DMS153 (cell line): ENCODE results near the gene MUC22.
"Not testable (repeated sequence)": the region's sequence is repeated elsewhere in the genome, so short reads cannot be mapped to it uniquely, and the experiment has no call there.

Experiments used
- DNase-seq: peaks from one replicate; lab custom pipeline; 2025; lab: John Stamatoyannopoulos, UW

The MUC22 gene

DNA sequence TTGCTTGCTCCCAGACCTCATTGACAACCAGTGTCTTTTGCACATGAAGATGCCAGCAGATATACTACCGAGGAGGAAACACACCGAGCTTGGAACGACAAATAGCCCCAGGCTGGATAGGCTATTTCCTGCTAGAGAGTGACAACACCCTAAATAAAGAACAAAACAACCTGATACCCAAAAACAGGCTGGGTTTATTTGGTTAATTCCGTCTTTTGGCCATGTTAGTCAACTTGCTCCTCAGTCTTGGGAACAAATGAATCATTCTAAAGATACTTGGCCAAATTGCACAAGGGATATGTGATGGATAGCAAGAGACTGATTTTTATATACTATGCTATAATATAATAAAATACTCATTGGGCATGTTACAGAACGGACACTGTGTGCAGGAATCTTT lies 11.5 kb upstream of the MUC22 start:
- DNase-seq, result no peak

DNA sequence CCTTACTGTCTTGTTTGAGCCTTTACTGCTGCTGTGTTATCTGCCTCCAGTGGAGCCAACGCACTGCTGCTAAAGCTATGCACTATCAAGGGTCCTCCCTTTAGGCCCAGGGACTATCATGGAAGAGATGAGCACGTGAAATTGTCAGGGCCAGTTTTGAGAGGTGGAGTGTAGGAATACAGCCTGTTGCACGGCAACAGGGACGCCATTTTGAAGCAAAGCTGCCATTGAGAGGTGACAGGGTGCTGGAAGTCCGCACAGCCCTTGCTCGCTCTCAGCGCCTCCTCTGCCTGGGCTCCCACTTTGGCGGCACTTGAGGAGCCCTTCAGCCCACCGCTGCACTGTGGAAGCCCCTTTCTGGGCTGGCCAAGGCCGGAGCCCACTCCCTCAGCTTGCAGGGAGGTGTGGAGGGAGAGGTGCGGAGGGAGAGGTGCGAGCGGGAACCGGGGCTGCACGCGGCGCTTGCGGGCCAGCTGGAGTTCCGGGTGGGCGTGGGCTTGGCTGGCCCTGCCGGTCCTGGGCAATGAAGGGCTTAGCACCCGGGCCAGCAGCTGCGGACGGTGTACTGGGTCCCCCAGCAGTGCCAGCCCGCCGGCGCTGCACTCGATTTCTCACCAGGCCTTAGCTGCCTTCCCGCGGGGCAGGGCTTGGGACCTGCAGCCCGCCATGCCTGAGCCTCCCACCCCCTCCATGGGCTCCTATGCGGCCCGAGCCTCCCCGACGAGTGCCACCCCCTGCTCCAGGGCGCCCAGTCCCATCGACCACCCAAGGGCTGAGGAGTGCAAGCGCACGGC lies 10.0 kb upstream of the MUC22 start:
- not testable (repeated sequence) for DNase-seq

DNA sequence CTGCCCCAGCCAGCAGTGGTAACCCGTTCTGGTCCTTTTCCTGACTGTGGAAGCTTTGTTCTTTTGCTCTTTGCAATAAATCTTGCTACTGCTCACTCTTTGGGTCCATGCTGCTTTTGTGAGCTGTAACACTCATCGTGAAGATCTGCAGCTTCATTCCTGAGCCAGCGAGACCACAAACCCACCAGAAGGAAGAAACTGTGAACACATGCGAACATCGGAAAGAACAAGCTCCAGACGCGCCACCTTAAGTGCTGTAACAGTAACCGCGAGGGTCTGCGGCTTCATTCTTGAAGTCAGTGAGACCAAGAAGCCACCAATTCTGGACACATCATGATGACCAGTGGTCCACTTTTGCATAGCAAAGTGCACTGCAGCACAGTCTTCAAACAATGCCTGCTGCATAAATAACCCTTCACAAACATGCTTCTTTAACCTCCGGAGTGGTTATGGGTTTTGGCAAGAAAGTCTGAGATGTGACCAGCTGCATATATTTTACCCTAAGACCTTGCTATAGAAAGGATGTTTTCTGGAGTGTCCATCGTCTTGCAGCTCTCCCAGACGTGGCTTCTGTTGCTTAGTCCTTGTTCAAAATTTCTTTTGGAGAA lies 8.9 kb upstream of the MUC22 start:
- DNase-seq, result no peak

DNA sequence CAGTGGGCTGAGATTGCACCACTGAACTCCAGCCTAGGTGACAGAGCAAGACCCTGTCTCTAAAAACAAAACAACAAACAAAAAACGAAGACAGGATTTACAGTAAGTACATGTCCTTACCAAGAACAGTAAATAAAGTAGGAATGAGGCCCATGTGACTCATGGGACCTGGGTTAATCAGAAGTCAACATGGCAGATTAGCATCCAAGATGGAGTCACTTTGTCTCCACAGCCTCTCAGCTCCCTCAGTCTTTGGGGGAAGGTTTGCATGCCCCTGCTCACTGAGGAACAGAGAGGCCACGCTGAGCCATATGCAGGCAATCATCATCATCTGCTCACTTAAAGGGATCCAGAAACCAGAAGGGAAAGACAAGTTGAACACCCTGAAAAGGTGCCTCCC lies 7.8 kb upstream of the MUC22 start:
- no peak for DNase-seq

DNA sequence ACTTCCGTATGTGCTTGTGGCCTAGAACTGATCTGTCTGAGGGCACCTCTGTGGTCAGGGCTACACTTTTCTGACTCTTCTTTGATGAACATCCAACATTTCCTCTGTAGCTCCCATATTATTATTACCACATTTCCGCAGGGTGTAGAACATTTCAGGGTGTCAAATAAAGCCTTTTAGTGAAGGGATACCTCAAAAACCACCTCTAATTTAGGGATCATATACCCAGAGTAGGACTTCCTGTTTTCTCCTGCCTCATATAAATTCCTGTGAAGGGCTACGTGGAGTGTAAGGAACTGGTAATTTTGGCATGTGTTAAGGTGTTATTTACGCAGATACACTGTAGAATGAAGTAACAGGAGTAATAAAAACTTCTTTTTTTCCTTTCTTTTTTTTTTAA lies 5.5 kb upstream of the MUC22 start:
- no peak for DNase-seq

DNA sequence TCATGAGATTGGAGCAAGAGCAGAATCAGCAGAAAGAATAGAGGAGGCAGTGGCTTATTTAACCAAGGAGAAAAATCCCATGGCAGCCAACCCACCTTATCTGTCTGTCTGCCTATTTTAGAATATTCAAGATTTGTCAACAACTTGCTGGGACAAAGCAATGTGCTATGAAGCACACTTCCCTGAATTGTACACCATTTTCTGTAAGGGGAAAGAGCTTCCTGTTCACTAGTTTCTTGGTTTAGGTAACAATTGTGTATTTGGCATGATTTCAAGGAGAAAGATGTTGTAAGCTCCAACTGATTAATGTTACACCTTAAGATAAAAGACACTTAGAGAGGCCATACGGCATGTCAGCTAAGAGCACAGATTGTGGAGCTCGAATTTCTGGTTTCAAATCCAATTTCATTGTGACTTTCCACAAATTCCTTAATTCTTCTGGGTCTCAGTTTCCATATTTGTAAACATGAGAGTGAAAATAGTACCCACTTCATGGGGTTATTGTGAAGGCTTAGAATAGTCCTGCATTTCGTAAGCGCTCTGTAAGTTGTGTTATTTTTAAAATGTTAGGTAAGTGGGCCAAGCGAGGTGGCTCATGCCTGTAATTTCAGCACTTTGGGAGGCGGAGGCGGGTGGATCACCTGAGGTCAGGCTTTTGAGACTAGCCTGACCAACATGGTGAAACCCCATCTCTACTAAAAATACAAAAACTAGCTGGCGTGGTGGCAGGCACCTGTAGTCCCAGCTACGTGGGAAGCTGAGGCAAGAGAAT lies 4.8 kb upstream of the MUC22 start:
- DNase-seq, result no peak

DNA sequence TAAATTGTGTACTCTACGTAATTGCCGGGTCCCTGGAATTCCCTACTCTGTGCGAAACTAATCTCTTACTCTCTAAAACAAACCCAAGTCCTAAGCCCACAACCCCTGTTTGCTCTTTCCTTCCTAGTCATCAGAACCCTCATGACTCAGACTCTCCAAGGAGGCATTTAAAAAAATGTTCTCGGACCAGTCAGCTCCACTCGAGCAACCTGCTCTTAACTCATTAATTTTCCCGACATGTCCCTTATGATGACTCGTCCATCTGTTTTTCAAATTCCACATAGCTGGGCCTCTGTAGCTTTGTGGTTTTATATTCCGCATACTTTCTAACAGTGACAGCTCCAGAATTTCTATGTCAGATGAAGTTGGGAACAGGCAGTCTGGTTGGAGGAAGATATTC lies 2.6 kb upstream of the MUC22 start:
- no peak for DNase-seq

DNA sequence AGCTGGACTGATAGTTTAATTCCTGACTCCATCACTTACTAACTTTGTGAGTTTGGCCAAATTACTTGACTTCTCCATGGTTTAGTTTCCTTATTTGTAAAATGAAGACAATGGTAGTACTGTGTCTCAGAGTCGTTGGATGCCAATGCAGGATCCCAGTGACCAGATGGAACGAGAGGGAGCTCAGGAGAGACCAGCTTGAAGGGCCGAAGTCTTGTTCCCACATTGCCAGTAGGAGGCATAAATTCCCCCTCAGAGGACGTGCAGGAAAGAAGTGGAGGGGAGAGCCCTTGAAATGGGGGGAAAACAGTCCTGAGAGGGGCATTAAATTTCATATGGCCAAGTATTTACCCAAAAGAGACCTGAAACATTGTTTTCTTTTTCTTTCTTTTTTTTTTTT lies 2.1 kb upstream of the MUC22 start:
- DNase-seq, result no peak

DNA sequence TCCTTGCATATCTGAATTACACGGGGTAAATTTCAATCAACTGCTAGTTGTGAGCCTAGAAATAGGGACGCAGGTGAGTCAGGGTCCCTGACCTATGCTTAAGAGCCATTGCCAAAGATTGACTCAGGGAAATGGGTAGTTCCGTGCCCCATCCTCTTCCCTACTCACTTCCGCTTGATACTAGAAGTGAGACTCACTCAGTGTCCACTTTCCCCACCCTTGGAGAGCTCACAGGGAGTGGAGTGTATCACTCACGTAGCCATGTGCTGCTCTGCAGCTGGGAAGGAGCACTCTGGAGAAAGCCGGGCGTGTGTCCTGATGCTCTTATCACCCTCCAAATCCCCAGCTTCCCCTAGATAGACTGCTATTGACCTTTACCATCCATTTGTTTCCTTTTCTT lies 543 bp upstream of the MUC22 start:
- DNase-seq, result no peak

DNA sequence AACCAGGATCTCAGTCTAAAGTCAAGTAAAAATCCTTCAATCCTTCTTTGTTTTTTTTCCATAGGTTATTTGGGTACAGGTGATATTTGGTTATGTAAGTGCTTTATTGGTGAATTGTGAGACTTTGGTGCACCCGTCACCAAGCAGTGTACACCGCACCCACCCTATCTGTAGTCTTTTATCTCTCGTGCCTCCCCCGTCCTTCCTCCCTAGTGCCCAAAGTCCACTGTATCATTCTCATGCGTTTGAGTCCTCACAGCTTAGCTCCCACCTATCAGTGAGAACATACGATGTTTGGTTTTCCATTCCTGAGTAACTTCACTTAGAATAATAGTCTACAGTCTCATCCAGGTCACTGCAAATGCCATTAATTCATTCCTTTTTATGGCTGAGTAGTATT lies 879 bp downstream of the MUC22 start:
- DNase-seq, result no peak

DNA sequence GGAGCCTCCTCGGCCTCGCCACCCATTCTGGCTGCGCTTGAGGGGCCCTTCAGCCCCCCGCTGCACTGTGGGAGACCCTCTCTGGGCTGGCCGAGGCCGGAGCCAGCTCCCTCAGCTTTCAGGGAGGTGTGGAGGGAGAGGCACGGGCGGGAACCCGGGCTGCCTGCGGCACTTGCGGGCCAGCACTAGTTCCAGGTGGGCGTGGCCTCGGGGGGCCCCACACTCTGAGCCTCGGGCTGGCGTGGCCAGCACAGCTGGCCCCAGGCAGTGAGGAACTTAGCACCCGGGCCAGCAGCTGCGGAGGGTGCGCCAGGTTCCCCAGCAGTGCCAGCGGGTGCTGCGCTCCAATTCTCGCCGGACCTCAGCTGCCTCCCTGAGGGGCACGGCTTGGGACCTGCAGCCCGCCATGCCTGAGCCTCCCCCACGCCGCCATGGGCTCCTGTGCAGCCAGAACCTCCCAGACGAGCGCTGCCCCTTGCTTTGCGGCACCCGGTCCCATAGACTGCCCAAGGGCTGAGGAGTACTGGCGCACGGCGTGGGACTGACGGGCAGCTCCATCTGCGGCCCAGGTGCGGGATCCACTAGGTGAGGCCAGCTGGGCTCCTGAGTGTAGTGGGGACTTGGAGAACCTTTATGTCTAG lies 6.5 kb downstream of the MUC22 start:
- DNase-seq, result no peak

DNA sequence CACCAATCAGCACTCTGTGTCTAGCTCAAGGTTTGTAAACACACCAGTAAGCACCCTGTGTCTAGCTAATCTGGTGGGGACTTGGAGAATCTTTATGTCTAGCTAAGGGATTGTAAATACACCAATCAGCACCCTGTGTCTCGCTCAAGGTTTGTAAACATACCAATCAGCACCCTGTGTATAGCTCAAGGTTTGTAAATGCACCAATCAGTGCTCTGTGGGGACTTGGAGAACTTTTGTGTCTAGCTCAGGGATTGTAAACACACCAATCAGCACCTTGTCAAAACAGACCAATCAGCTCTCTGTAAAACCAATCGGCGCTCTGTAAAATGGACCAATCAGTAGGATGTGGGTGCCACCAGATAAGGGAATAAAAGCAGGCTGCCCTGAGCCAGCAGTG lies 7.2 kb downstream of the MUC22 start:
- not testable (repeated sequence) for DNase-seq

DNA sequence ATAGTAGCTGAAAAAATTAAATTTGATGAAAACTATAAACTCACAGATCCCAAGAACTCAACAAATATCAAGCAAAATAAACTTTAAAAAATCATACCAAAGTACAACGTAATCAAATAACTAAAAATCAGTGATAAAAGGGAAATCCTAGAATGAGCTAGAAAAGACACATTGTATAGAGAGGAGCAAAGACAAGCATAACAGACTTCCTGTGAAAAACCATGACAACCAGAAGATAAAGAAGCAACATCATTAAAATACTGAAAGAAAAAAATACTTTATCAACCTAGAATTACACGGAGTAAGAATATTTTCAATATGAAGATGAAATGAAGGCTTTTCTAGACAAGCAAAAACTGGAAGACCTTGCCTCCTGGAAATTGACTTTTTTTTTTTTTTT lies 9.8 kb downstream of the MUC22 start:
- DNase-seq, result no peak

DNA sequence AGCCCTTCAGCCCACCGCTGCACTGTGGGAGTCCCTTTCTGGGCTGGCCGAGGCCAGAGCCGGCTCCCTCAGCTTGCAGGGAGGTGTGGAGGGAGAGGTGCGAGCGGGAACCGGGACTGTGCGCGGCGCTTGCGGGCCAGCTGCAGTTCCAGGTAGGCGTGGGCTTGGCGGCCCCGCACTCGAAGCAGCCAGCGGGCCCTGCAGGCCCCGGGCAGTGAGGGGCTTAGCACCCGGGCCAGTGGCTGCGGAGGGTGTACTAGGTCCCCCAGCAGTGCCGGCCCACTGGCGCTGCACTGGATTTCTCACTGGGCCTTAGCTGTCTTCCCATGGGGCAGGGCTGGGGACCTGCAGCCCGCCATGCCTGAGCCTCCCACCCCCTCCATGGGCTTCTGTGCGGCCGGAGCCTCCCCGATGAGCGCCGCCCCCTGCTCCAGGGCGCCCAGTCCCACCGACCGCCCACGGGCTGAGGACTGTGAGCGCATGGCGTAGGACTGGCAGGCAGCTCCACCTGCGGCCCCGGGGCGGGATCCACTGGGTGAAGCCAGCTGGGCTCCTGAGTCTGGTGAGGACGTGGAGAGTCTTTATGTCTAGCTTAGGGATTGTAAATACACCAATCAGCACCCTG lies 10.5 kb downstream of the MUC22 start:
- not testable (repeated sequence) for DNase-seq

DNA sequence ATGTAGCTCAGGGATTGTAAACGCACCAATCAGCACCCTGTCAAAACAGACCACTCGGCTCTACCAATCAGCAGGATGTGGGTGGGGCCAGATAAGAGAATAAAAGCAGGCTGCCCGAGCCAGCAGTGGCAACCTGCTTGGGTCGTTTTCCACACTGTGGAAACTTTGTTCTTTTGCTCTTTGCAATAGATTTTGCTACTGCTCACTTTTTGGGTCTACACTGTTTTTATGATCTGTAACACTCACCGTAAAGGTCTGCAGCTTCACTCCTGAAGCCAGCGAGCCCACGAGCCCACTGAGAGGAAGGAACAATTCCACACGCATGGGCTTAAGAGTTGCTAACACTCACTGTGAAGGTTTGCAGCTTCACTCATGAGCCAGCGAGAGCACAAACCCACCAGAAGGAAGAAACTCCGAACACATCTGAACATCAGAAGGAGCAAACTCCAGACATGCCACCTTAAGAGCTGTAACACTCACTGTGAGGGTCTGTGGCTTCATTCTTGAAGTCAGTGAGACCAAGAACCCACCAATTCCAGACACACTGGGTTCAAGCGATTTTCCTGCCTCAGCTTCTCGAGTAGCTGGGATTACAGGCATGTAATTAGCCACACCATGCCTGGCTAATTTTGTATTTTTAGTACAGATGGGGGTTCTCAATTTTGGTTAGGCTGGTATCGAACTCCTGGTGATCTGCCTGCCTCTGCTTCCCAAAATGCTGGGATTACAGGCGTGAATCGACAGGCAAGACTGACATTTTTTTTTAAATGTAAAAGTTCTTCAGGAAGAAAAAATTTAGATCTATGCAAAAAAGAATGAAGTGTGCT lies 11.6 kb downstream of the MUC22 start:
- DNase-seq, result not testable (repeated sequence)

DNA sequence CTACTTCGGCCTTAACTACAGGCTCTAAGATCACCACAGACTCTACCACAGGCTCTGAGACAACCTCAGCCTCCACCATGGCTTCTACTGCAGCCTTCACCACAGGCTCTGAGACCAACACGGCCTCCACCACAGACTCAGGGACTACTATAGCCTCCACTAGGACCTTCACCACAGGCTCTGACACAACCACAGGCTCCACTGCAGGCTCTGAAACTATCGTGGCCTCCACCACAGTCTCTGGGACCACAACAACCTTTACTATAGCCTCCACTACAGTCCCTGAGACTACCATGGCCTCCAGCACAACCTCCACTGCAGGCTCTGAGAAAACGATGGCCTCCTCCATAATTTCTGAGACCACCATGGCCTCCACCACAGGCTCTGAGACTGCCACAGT lies 15.3 kb downstream of the MUC22 start:
- DNase-seq, result no peak

DNA sequence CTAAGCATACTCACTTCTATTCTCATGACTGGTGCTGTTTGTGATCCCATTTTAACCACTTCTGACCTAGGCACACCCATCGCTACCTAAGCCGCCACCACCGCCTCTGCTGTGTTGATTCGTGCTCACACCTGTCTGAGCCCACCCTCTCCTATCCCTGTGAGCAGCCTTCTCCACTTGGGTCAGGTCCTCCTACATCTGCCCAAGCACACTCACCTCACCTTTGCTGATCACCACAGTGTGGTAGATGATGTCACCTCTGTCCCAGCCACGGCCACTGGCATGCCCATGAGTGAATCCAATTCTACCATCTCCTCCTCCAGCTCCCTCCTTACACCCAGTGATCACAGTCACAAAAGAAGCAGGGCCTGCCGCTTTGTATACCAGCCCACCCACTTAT lies 20.8 kb downstream of the MUC22 start:
- no peak for DNase-seq

DNA sequence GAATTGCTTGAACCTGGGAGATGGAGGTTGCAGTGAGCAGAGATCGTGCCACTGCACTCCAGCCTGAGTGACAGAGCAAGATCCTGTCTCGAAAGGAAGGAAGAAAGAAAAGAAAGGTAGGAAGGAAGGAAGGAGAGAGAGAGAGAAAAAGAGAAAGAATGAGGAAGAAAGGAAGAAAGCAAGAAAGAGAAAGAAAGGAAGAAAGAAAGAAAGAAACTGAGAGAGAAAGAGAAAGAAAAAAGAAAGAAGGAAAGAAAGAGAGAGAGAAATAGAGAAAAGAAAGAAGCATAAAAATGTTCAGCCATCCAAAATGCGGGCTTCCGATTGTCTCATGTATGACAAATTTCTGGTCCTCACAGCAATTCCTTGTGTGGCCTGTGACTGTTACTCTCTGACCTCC lies 22.8 kb downstream of the MUC22 start:
- DNase-seq, result no peak

DNA sequence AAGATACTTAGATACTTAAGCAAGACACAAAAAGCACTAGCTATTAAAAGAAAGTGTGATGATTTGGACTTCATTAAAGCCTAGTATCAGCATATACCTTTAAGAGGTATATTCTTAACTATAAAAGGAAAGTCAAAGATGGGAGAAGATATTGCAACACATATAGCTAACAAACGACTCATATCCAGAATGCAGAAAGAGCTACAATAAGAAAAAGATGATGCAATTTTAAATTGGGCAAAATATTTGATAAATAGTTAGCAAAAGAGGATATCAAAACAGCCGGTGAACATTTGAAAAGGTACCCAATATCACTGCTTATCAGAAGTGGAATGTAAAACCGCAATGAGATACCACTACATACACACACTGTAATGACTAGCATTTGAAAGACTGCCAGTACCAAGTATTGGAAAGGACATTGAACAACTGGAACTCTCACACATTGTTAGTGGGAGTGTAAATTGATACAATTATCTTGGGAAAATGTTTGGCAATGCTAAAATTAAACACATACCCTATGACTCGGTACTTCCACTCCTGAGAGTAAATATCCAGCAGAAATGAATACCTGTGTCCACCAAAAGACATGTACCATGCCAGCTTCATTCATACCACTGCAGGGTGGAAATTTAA lies 25.7 kb downstream of the MUC22 start:
- DNase-seq, result no peak

DNA sequence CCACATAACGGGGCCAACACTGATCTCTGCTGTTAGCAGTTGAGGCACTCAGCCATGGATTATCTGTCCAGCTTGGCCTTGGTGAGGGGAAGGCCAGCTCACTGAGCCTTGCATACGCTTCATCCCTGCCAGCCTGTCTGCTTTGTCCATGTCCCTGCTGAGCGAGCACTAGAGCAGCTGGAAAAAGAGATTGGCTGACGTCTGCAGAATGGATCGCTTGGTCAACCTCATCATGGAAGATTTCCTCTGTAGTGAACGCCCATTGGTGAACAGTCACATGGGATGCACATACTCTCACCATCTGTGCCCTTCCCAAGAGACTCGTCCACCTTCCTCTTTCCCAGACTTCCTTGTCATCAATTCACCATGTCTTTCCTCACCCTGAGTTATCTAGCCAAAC lies 26.9 kb downstream of the MUC22 start:
- no peak for DNase-seq

DNA sequence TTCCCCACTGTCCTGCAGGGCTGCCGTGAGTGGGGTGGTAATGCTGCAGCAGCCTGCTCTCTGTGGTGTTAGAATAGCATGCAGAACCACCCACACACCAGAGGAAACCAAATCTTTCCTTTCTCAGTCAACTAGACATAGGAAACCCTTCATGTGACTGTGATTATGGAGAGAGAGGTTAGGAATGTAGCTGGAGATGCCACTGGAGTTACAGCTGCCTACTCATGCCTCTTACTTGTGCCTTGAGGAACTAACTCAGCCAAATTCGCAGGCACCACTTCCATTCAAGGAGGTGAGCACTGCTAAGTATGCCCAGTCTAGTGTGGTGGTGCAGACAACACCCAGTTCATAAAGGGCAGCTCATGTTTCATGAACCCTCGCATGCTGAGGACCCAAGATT lies 27.4 kb downstream of the MUC22 start:
- DNase-seq, result no peak
